ENCODE measurements around the gene CREB5.
"Not testable (repeated sequence)": the region's sequence is repeated elsewhere in the genome, so short reads cannot be mapped to it uniquely, and the experiment has no call there.

Gene CREB5

GRCh38 chr7:28548416-28548815 is 136.1 kb downstream of the CREB5 start:
- Histone ChIP-seq H3K27me3 (ENCODE audit: insufficient read depth, poor library complexity, severe bottlenecking) (peaks cover 27% of the 10 kb centered on the region), H3K36me3 (ENCODE audit: low read depth) (no peaks in the 10 kb centered on the region), H3K4me3 (ENCODE audit: severe bottlenecking) (no peak overlapping the region), H3K27ac (ENCODE audit: poor library complexity, severe bottlenecking) (no peak overlapping the region), H3K4me1 (ENCODE audit: insufficient read depth, poor library complexity, severe bottlenecking) (no peaks in the 10 kb centered on the region), H3K9me3 (ENCODE audit: severe bottlenecking) (no peaks in the 10 kb centered on the region)
- no peak for TF ChIP-seq CTCF (IDR thresholded peaks at IDR 0.05; ENCODE audit: poor library complexity, severe bottlenecking)
- no peak for DNase-seq (ENCODE audit: low spot score)
- no peak for ATAC-seq (ENCODE audit: low read depth)

- Histone ChIP-seq H3K4me3 (ENCODE audit: severe bottlenecking) (no peak overlapping the region), H3K27ac (ENCODE audit: poor library complexity, severe bottlenecking) (no peak overlapping the region), H3K36me3 (ENCODE audit: low read depth) (no peaks in the 10 kb centered on the region), H3K9me3 (ENCODE audit: severe bottlenecking) (no peaks in the 10 kb centered on the region), H3K27me3 (ENCODE audit: insufficient read depth, poor library complexity, severe bottlenecking) (peaks cover 12% of the 10 kb centered on the region), H3K4me1 (ENCODE audit: insufficient read depth, poor library complexity, severe bottlenecking) (no peaks in the 10 kb centered on the region)
- TF ChIP-seq CTCF (IDR thresholded peaks at IDR 0.05; ENCODE audit: poor library complexity, severe bottlenecking), result no peak
- no peak for DNase-seq (ENCODE audit: low spot score)
- no peak for ATAC-seq (ENCODE audit: low read depth)
These were observed 137.7 kb downstream of the CREB5 start for GRCh38 chr7:28549998-28550397.

- H3K27me3 ChIP-seq (ENCODE audit: insufficient read depth, poor library complexity, severe bottlenecking), result peaks cover 7% of the 10 kb centered on the region
- DNase-seq (ENCODE audit: low spot score), result no peak
- TF ChIP-seq CTCF (IDR thresholded peaks at IDR 0.05; ENCODE audit: poor library complexity, severe bottlenecking), result no peak
- H3K36me3 ChIP-seq (ENCODE audit: low read depth), result no peaks in the 10 kb centered on the region
- no peak for ATAC-seq (ENCODE audit: low read depth)
- H3K4me3 ChIP-seq (ENCODE audit: severe bottlenecking), result no peak overlapping the region
- no peaks in the 10 kb centered on the region for H3K4me1 ChIP-seq (ENCODE audit: insufficient read depth, poor library complexity, severe bottlenecking)
- no peaks in the 10 kb centered on the region for H3K9me3 ChIP-seq (ENCODE audit: severe bottlenecking)
- H3K27ac ChIP-seq (ENCODE audit: poor library complexity, severe bottlenecking), result no peak overlapping the region
These were observed 138.4 kb downstream of the CREB5 start for GRCh38 chr7:28550580-28551186.

GRCh38 chr7:28551331-28551730 is 139.0 kb downstream of the CREB5 start:
- DNase-seq (ENCODE audit: low spot score), result no peak
- no peaks in the 10 kb centered on the region for H3K9me3 ChIP-seq (ENCODE audit: severe bottlenecking)
- no peak for TF ChIP-seq CTCF (IDR thresholded peaks at IDR 0.05; ENCODE audit: poor library complexity, severe bottlenecking)

GRCh38 chr7:28551766-28552165 is 139.4 kb downstream of the CREB5 start:
- not testable (repeated sequence) for H3K4me1 ChIP-seq (ENCODE audit: insufficient read depth, poor library complexity, severe bottlenecking); DNase-seq (ENCODE audit: low spot score); H3K36me3 ChIP-seq (ENCODE audit: low read depth); ATAC-seq (ENCODE audit: low read depth); H3K4me3 ChIP-seq (ENCODE audit: severe bottlenecking); H3K27me3 ChIP-seq (ENCODE audit: insufficient read depth, poor library complexity, severe bottlenecking); H3K27ac ChIP-seq (ENCODE audit: poor library complexity, severe bottlenecking); H3K9me3 ChIP-seq (ENCODE audit: severe bottlenecking)

More at GRCh38 chr7:28551331-28551730, 139.0 kb downstream of the CREB5 start:
- ATAC-seq (ENCODE audit: low read depth), result no peak
- Histone ChIP-seq H3K4me3 (ENCODE audit: severe bottlenecking) (no peak overlapping the region), H3K27ac (ENCODE audit: poor library complexity, severe bottlenecking) (no peak overlapping the region), H3K4me1 (ENCODE audit: insufficient read depth, poor library complexity, severe bottlenecking) (no peaks in the 10 kb centered on the region), H3K36me3 (ENCODE audit: low read depth) (no peaks in the 10 kb centered on the region), H3K27me3 (ENCODE audit: insufficient read depth, poor library complexity, severe bottlenecking) (peaks cover 4% of the 10 kb centered on the region)

Measured in RWPE2 (cell line).